NCI-H524 (cell line): ENCODE measurements around the gene KIF26A.

Source experiments
- DNase-seq, 2 experiments: peaks; one replicate each; lab custom pipeline; 2025; lab: John Stamatoyannopoulos, UW

KIF26A gene

DNA sequence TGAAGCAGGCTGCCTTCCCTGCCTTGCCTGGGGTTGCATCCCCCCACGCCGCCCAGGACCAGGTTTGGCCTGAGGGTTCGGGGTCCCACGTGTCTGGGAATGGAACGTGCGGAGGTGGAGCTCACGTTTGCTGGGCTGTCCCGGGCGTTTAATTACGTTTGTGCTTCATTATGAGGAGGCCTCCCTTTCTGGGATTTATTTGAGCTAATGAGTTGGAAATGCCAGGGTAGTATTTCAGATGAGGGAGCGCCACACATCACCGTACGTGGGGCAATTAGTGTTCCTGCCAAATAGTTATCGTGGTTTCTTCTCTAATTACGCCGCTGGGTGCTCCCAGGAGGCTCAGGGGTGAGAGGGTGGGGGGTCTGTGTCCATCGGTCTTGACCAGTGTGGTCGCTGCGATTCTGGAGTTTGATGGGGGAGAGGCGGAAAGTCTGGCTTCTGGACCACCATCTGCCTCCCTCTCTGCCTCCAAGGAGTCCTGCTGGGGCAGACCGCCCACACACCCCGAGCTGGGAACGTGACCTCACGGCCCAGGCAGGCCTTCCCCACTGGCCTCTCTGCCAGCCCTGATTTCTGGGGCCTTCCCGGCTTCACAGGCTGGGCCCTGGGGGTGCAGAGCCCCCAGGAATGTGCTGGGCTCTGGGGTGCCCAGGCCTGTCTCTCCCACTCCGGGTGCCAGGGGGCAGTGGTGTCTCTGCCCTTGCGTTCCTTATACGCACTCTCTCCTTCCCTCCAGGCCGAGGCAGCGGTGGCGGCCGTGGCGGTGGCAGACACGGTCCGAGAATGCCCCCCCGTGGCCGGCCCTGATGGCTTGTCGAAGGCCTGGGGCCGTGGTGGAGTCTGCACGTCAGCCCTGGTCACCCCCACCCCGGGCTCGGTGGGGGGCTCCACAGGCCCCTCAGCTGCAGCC is 18.9 kb downstream of the KIF26A start:
- peak; percentile 13 to 26 for DNase-seq

DNA sequence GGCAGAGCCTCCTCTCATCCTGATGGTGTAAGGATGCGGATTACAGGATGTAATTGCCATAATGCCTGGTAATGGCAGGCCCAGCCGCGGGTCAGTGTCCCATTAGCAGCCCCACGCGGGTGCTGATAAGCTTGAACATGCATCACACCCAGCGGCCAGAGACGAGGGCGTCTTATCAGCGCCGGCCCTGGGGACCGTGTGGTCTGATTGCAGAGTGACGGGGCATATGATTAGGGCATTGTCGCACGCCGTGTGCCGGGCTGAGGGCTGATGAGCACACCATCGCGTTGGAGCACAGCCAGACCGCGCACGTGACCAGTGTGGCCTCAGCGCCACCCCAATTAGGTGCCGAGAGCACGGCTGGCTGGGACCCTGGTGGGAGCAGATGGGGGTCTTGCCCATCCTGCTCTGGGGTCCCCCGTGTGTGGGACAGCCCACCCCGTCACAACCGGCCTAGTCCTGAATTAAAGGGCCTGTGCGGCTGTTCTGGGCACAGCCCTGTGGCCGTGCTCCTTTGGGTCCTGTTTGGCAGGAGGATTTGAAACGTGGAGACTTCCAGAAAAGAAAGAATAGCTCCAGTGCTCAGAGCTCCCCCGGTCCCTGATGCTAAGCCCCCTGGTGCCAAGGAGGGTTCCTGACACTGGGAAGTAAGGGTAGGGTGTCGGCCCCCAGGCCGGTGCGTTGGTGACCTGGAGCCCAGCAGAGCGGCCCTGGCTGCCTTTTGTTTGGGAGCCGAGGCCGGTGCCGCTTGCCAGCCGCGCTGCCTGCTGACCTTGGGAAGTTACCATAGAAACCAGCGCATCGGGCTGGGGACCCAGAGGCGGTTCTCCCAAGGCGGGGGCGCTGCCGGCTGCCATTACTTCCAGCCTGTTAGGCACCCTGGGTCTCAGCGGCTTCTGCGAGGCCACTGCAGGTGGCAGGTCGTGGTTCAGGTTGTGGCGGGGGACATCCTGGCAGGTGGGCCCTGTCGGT is 20.7 kb downstream of the KIF26A start:
- no peak for DNase-seq

DNA sequence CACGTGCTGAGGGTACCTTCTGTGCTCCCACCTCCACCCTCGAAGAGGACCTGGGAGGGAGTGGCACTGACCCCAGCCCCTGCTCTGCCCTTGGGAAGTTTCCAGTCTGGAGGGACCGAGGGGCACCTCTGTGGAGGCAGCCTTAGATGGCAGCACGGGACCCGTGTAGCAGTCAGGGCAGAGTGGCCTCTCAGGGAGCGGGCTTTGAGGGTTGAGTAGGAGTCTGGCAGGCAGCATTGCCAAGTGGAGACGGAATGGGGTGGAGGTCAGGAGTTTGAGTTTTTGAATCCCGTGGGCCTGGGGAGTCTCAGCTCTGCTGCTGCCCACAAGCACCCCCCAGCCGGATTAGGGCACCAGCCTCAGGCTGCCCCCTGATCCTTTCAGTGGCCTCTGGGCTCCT is 21.6 kb downstream of the KIF26A start:
- DNase-seq: no peak

DNA sequence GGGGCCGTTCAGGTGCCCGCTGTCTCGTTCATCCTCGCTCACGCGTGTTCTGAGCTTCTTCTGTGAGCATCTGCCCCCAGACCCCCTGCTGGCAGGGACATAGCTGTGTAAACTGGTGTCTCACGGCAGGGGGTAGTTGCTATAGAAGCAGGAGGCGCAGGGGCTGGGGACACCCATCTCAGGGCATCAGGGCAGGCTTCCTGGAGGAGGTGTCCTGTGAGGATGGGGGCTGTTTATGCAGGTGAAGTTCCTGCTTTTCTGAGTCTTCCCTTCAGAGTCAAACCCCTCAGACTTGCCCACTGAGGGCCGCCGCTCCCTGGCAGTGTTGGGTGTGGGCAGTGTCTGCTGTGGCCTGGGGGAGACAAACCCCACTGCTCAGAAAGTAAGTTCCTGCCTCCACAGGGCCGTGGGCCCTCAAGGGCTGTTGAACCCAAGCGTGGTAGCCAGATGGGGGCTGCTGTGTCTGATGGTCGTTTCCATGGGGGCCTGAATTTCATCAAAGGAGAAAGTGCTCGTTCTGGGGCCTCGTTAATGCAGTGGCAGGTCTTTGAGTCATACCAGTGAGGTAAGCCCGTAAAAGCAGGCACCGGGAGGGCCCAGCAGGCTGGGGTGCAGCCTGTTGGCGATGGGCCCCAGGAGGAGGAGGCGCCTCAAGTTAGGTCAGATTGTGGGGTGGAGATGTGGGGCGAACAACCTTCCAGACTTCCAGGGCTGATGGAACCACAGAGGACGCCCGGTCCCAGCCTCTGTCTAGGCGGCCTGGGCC is 23.4 kb downstream of the KIF26A start:
- DNase-seq: peak; percentile 21 to 34

DNA sequence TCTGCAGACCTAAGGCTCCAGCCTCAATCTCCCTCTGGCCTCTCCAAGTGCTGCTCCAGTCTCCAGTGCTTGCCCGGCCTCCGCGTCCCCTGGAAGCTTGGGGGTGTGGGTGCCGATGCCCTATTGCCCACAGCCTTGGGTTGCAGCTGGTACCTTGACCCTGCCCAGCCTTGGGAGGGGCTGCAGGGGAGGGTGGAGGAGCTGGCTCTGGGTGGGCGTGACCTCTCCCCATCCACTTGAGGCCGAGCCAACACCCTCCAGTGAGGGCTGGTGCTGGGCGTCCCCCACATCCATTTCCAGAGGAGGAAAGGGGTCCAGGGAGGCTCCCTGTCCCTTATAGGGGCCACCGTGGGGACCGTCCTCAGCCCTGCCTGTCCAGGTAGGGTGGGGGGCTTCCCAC is 24.1 kb downstream of the KIF26A start:
- DNase-seq: no peak

DNA sequence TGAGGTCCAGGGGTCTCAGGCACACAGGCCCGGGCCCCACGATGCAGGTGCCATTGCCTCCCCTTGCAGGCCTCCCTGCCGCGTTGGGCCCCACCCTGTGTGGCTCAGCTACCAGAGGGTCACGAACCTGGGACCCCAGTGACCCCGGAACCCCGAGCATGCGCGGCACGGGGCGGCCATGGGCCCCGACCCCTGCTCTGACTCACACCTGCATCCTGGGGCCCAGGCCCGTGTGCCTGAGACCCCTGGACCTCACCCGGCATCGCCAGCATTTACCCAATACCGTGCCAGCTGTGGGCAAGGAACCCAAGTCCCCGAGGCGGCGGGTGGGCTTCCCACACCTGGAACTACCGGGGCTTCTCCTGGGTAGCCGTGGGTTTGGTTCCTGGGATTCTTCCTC is 25.2 kb downstream of the KIF26A start:
- no peak for DNase-seq

DNA sequence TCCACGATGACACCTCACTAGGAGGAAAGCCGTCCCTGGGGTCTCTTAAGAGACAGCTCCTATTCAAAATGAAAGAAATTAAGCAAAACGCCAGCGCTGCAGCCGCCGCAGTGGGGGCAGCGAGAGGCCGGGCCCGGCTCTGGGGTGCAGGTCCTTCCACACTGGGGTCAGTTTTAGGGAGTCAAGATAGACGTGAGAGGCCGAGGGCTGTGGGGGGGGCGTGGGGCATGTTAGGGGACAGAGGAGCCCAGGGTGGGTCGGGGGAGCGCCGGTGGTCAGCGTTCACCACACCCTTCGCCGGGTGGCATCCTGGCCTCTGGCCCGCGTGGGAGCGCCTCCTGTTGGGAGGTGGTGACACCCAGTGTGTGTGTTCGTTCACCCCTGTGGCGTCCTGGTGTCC is 25.7 kb downstream of the KIF26A start:
- DNase-seq: no peak

DNA sequence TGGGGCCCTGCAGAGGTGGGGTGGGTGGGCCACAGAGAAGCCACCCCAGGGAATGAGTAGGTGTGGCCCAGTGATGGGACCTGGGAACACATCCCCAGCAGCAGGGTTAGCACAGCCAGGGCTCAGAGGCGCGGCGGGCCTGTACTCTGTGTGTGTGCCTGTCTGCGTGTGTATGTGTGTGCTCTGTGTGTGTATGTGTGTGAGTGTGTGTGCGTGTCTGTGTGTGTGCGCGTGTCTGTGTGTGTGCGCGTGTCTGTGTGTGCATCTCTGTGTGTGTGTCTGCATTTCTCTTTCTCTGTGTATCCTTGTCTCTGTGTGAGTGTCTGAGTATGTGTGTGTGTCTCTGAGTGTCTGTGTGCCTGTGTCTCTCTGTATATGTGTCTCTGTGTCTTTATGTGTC is 26.1 kb downstream of the KIF26A start:
- DNase-seq: no peak

DNA sequence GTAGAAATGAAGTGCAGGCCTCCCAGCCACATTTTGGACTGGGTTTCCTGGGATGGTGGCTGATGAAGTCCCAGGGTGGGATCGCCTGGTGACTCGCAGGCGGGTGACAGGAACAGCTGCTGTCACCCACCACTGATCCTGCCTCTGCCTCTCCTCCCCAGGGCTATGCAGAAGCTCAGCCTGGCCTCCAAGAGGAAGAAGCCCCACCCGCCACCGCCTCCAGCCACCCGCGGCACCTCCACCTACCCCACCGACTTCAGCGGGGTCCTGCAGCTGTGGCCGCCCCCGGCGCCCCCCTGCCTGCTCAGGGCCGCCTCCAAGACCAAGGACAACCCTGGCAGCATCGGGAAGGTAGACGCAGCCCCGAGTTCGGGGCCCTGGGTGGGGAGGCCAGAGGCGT is 28.3 kb downstream of the KIF26A start:
- DNase-seq: no peak

DNA sequence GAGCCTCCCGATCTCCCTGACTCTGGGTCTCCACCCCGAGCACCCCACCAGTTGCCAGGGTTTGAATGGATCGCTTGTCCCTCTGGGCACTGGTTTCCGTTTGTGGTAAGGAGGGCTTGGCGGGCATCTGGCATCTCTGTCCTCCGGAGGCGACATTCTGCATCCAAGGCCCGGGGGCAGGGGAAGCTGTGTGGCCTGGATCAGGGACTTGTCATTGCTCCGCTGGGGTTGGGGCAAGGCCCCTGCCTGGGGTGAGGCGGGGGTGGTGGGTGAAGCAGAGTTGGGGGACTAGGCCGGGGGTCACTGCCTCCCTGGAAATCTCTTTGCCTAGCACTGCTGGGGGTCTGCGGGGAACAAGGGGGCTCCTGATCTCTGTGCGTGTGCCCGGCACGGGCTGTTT is 30.2 kb downstream of the KIF26A start:
- no peak for DNase-seq

DNA sequence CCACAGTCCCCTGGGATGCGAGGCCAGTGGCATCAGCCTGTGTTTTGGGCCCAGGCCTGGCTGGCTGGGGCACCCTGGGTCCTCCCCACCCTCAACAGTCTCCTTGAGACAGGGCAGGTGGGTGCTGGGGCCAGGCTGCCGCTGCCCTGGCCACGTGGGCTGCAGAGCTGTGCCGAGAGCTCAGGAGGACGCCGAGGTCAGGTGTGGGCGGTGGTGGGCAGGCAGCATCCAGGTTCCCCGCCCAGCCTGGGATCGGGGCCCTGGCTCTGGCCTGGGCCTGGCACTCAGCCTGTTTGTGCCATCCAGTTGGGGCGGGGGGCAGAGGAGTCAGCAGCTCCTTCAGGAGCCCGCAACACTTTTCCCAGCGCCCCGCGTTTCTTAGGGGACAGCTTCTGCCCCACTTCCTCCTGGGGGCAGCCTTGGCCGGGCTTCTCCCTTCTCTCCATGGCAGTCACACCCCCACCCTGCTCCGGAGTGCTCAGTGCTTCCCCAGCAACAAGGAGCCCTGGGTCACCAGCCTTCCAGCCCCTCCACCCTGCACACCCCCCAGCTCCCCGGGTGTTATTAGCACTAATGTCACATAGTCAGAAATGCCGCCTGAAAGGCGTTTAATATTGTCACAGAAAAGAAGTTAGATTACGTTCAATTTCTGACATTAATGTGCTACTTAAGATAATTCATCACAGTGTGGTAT is 30.8 kb downstream of the KIF26A start:
- DNase-seq: no peak

DNA sequence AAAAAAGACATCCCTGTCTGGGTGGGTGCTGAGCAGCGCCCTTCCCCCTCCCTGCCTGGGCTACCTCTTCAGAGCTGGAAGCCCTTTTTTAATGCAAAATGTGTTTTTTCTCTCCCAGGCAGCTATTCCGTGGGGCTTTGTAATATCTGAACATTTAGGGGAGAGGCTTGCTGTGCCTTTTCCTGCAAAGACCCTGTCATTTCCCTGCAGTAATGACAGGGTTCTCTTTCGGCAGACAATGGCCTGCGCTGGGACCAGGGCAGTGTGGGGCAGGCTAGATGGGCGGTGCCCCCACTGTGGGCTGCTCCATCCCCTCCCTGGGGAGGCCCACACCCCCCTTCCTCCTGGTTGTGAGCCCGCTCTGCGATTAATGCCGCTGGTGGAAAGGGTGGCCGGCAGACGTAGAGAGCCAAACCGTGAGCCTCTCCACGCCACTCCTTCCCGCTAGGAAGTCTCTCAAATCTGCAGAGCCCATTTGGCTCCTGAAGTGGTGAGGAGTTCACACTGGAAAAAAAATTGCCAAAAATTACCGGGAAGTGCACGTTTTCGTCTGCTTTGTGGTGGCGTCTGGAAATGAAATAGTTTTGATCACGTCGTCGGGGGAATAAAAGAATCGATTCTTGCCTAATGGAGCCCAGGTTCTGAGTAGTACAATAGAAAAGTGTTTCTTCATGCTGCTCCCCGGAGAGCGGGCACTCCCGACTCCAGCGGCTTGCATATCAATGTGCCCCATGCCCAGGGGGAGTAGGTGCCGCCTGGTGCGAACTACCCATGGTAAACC is 31.5 kb downstream of the KIF26A start:
- no peak for DNase-seq

DNA sequence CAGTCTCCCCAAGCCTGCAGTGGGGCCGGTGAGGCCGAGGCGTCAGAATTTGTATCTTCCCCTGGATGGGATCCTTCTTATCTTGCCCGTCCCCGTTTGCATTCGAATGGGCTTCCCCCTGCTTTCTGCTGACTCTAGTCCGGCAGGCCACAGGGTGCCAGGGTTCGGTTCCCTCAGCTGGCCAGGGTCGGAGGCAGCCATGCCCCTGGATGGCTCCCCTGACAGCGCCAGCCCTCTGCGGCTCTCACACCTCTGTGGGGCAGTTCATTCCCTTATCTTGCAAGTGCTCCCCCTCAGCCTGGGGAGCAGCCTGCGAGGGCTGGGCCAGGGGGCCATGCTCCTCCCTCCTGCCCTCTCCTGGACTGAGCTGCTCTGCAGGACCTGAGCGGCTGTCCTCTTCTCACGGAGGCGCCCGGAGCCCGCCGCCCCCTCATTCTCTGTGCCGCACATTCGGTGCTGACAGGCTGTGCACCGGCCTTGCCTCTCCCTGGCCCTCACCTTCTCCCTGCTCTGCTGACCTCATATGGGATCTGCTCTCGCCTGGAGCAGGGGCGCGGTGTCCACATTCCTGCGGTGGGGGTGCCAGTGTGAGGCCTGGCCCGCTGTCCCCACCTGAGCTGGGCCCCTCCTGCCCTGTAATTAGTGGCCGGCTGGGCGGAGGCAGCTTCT is 32.8 kb downstream of the KIF26A start:
- no peak for DNase-seq

DNA sequence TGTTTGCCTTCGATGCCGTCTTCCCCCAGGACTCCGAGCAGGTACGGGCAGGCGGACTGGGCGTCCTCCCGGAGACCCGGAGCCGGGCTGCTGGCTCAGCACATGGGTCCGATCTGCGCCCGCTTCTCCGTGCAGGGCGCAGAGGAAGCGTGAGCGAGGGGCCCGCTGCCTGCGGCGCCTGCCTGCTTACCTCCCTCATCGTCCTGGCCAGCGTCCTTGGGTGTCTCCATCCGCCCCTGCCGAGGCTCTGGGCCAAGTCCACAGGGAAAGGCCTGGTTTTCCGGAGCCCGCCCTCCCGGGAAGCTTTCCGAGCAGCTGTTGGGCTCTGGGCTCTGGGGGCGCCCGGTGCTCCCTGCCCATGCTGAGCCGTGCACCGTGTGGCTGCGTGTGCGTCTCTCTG is 33.5 kb downstream of the KIF26A start:
- no peak for DNase-seq

DNA sequence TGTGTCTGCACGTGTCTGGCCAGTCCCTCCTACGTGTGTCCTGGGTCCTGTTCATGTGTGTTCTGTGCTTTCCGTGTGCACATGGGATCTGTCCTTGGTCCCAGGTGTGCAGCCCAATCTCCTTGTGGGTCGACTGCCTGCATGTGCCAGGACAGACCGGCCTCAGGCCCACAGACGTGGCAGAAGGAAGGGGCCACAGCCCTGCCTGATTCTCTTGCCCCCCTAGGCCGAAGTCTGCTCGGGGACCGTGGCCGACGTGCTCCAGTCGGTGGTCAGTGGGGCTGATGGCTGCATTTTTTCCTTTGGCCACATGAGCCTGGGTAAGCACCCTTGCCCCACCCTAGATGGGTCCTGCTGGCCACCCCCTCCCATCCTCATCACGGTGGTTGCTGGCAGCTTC is 34.0 kb downstream of the KIF26A start:
- DNase-seq: no peak

DNA sequence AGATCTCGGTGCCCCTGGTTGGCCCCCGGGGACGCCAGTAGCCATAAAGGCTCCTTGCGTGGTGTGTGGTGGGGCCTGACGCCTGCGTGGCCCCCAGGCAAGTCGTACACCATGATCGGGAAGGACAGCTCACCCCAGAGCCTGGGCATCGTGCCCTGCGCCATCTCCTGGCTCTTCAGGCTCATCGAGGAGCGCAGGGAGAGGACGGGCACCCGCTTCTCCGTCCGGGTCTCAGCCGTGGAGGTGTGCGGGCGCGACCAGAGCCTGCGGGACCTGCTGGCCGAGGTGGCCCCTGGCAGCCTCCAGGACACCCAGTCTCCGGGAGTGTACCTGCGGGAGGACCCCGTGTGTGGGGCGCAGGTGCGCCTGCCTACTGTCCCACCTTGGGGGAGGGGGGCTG is 34.5 kb downstream of the KIF26A start:
- no peak for DNase-seq

DNA sequence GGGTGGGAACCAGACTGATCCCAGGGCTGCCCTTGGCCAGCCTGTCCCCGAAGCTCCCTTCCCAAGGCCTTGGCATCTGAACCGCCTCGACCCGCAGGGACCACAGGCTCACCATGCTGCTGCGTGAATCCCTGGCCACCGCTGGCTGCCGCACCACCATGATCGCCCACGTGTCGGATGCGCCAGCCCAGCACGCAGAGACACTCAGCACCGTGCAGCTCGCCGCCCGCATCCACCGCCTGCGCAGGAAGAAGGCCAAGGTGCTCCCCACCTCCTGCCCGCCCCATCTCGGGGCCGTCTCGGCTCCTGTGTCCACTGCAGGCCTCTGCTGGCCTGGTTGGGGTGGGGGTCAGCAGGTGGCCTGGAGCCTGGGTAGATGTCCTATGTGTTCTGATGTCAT is 35.7 kb downstream of the KIF26A start:
- DNase-seq: no peak

DNA sequence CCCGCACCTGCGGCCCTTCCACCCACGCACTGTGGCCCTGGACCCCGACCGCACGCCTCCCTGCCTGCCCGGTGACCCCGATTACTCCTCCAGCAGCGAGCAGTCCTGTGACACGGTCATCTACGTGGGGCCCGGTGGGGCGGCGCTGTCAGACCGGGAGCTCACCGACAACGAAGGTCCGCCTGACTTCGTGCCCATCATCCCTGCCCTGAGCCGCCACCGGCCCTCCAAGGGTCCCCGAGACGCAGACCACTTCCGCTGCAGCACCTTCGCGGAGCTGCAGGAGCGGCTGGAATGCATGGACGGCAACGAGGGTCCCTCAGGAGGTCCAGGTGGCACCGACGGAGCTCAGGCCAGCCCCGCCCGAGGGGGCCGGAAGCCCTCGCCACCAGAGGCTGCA is 36.7 kb downstream of the KIF26A start:
- no peak for DNase-seq

DNA sequence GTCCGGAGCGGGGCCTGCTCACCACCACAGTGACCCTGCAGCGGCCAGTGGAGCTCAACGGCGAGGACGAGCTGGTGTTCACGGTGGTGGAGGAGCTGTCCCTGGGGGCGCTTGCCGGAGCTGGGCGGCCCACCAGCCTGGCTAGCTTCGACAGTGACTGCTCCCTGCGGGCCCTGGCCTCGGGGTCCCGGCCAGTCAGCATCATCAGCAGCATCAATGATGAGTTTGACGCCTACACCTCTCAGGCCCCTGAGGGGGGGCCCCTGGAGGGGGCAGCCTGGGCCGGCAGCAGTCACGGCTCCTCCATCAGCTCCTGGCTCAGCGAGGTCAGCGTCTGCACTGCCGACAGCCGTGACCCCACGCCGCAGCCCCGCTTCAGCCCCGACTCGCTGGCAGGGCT is 37.4 kb downstream of the KIF26A start:
- no peak for DNase-seq

DNA sequence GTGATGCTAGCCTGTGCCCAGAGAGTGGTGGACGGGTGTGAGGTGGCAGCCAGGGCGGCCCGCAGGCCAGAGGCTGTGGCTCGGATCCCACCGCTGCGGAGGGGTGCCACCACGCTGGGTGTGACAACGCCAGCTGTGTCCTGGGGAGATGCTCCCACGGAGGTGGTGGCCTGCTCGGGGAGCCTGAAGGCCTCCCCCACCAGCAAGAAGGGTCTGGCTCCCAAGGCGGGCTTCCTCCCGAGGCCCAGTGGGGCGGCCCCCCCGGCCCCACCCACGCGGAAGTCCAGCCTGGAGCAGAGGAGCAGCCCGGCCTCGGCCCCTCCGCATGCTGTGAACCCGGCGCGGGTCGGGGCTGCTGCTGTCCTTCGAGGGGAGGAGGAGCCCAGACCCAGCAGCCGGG is 38.2 kb downstream of the KIF26A start:
- no peak for DNase-seq
